ENCODE measurements around the gene TCF12.
"Not testable (repeated sequence)": the region's sequence is repeated elsewhere in the genome, so short reads cannot be mapped to it uniquely, and the experiment has no call there.

TCF12 gene

DNA sequence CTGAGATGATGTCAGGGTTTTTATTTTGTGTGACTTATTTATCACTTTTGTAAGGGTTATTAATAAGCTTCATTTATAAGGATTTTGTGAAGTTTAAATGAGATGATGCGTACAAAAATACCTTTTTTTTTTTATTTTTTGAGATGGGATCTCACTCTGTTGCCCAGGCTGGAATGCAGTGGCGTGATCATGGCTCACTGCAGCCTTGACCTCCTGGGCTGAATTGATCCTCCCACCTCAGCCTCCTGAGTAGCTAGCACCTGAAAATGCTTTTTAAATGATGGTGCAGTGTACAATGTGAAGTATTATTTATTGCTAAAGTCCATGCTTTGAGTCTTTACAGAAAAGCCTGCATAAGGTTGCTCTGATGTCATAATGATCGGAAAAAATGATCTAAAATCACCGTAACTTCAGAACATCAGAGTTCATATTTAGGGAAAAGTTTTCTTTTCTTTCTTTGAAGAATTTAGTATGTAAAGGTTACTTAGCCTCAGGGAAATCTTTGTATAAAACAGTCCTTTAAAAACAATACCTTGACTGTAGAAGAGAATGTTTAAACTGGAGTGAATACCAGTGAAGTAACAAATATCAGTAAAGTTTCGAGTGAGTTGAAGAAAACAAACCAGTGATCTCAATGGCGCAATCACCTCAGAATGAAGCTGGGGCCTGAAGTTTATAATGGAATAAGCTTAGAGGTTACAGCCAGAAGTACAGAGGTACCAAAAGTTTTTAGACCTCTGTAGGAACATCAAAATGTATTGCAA is 29.7 kb downstream of the TCF12 start:
- DNase-seq = no peak

GRCh38 chr15:56948764-56949101 is 30.3 kb downstream of the TCF12 start:
- DNase-seq = no peak

GRCh38 chr15:56950979-56951378 is 32.5 kb downstream of the TCF12 start:
- peak in 1 of 4 experiments; percentile 11 for DNase-seq

- DNase-seq = no peak
Observed at GRCh38 chr15:56953790-56954189, 35.3 kb downstream of the TCF12 start.

GRCh38 chr15:56955011-56955410 is 36.6 kb downstream of the TCF12 start:
- not testable (repeated sequence) for DNase-seq

DNA sequence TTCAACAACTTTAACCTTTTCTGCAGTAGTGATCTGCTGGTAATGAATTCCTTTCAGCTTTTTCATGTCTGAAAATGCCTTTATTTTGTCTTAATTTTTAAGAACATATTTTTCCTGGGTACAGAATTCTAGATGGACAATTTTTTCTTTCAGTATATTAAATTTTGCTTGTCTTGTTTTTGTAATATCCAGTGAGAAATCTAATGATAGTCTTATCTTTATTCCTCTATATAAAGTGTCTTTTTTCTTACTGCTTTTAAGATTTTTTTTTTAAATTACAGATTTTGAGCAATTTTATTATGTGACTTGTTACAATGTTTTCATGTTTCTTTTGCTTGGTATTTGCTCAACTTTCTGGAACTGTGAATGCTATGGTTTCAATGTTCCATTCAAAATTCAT is 38.1 kb downstream of the TCF12 start:
- DNase-seq = no peak

DNA sequence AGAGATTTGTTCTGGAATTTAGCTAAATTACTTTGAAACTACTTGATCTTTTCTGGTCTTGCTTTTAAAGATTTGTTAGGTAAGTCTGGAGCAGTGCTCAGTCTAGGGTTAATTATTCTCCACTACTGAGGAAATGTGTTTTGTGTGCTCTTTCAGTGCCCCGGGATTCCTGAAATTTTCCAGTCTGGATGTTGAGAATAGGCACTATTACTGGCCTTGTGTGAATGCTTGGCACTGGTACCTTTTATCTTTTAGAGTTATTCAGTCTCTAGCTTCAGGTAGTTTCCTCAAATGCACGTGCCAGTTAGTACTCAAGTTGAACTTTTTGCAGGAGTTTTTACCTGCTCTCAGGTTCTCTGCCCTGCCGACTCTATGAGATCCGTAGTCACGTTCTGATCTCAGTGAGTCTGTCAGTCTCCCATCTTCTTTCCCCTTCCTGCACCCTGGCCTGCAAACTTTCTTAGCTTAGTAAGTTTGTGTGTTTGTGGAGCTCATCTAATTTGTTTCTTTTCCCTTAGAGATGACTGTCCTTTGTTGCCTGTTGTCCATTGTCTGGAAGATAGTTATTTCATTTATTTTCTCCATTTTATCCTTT is 39.5 kb downstream of the TCF12 start:
- DNase-seq = no peak

DNA sequence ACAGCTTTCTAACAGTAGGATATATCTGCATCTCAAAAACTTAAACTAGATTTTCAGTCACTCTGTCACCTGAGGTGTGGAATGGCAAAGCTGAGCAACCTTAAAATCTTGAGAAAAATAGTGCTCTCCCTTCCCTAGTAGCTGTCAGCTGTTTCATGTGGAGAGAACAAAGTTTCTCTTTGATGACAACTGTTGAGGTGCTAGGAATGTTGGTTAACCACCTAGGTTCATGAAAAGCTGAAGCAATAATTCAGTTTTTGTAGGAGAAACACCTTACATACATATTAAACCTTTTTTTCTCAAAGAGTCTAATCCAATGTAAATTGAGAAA is 40.8 kb downstream of the TCF12 start:
- DNase-seq = no peak

- DNase-seq = no peak
Observed at GRCh38 chr15:56960116-56960515, 41.7 kb downstream of the TCF12 start.

- no peak for DNase-seq
Observed at GRCh38 chr15:56963126-56963525, 44.7 kb downstream of the TCF12 start.

- DNase-seq = no peak
Observed at GRCh38 chr15:56963710-56964109, 45.3 kb downstream of the TCF12 start.

GRCh38 chr15:56964182-56964581 is 45.7 kb downstream of the TCF12 start:
- no peak for DNase-seq

DNA sequence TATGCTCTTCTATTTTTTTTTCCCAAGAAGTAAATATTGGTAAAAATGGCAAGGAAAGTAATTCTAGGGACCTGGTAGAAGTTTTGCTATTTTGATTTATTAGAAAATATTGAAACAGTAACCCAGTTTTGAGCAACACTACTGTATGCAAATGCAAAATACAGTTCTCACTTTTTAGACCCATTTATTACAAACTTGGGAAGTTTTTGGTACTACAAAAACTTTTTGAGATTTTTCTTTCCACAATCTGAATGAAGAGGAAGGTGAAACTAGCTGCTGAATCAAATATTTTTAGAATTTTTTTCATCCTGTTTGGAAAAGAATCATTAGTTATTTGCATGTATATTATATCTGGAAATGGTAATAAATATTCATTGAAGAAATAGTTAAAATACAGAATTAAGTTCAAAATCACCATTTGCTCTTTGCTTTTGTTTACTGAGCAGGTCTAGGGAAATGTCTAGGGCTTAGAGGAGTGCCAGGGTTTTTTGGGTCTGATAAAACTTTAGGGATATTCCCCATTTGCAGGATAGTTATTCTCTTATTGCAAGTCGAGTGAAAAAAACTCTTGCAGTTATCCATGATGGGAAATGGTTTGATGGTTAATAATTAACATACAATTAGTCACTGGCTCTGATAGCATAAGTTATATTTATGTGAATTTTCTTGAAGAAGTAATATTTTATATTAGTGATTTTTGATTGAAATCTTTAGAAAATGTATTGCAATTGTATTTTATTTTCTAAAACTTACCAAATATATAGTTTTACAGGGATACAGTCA is 47.0 kb downstream of the TCF12 start:
- DNase-seq = no peak

- DNase-seq = no peak
Observed at GRCh38 chr15:56967336-56967735, 48.9 kb downstream of the TCF12 start.

DNA sequence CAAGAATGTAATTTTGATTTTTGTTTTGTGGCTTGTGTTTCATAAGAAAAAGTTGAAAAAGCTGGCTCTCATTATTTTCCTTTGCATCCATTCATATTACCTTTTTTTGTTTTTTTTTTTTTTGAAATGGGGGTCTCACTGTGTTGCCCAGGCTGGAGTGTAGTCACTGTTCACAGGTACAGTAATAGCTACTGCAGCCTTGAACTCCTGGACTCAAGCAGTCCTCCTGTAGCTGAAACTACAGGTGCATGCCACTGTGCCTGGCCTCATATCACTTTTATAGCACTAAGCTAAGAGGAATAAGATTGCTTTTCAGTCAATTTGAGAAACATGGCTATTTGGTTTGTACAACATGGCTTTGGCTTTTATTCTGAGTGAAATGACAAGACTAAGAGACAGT is 49.8 kb downstream of the TCF12 start:
- no peak for DNase-seq

- DNase-seq = no peak
Observed at GRCh38 chr15:56968821-56969220, 50.4 kb downstream of the TCF12 start.

DNA sequence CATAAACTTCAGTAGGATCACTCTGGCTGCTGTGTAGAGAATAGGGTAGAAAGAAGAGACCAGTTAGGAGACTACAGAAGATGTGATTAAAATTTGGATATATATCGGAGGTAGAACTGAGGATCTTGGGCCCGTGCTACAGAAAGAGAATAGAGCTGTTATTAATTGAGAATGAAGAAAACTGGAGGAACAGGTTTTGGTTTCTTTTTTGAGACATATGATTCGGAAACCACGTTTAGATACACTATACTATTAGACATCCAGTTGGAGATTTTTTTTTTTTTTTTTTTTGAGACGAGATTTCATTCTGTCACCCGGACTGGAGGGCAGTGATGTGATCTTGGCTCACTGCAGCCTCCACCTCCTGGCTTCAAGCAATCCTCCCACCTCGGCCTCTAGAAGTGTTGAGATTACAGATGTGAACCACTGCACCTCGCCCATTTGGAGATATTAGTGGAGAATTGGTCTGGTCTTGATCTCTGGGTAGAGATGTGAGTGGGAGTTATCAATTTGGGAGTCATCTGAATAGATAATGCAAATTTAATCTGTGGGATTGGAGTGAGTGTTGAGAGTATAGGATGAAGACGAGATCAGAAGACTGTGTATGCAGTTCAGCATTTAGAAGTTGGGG is 50.9 kb downstream of the TCF12 start:
- no peak for DNase-seq

DNA sequence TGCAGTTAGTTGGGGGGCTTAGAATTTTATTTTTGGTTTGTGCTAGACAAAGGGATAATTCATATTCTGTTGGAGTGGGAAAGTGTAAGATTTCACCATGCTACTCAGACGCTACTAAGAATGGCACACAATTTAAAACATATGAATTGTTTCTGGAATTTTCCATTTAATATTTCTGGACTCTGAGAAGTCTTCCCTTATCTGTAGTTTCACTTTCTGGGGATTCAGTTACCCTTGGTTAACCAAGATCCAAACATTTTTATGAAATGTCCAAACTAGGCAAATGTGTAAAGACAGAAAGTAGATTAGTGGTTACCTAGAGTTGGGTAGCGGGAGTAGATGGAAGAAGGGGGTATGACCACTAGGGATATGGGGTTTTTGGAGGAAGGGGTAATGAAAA is 53.1 kb downstream of the TCF12 start:
- no peak for DNase-seq

DNA sequence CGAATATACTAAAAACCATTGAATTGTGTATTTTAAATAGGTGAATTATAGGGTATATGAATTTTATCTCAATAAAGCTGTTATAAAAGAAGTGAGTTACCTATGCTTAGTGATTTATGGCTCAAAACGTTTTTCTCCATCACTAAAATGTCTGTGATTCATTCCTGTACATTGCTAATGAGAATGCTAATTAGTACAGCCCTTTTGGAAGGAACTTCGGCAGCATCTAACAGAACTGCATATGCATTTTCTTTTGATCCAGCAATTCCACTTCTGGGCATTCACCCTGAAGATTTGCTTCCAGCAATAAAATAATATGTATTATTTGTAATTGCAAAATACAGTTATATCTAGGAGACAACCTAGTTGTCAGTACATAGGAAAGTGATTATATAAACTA is 53.6 kb downstream of the TCF12 start:
- no peak for DNase-seq

DNA sequence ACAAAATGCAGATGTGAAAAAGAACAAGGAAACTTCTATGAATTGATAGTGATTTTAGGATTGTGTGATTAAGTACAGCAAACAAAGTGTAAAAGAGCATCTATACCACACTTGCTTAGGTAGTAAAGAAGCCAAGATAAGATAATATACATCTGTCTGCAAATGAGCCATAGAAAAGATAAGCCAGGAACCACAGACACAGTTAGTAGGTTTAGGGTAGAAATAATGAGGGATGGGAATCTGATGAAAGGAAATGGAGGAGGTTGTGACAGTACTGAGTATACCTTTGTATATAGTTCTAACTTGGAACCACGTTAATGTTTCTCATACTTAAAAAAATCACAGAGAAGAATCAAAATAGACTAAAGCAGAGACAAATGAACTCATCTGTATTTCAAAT is 54.0 kb downstream of the TCF12 start:
- DNase-seq = no peak

- no peak for DNase-seq
Observed at GRCh38 chr15:56973463-56973862, 55.0 kb downstream of the TCF12 start.

- DNase-seq = no peak
Observed at GRCh38 chr15:56977232-56977631, 58.8 kb downstream of the TCF12 start.

GRCh38 chr15:56978898-56979662 is 60.6 kb downstream of the TCF12 start:
- no peak for DNase-seq

Measured in suppressor macrophage (primary cell).